Subcutaneous abdominal adipose tissue (tissue), 5 donors: ENCODE data around the gene SMIM22.
"Not testable (repeated sequence)": the region's sequence is repeated elsewhere in the genome, so short reads cannot be mapped to it uniquely, and the experiment has no call there.

Experiments used
- H3K27ac ChIP-seq: one replicate; pipeline ENCODE4 v1.7.0; 2013; ENCODE audit warnings: low read depth, mild to moderate bottlenecking, inconsistent platforms, low read length, moderate library complexity
- H3K27me3 ChIP-seq, 5 donors: one replicate each; pipeline ENCODE4 v1.7.0; 2013; ENCODE audit warnings: low read length in 5 of 5, inconsistent platforms in 1 of 5; ENCODE audit not compliant: control insufficient read depth in 5 of 5, insufficient read depth in 4 of 5
- H3K36me3 ChIP-seq, 5 donors: one replicate each; pipeline ENCODE4 v1.7.0; 2013; ENCODE audit warnings: low read length in 5 of 5; ENCODE audit not compliant: control insufficient read depth in 5 of 5, insufficient read depth in 5 of 5
- H3K4me1 ChIP-seq, 5 donors: one replicate each; pipeline ENCODE4 v1.7.0; 2013; ENCODE audit warnings: low read length in 5 of 5, mild to moderate bottlenecking in 3 of 5, moderate library complexity in 1 of 5; ENCODE audit not compliant: control insufficient read depth in 5 of 5, insufficient read depth in 5 of 5
- H3K4me3 ChIP-seq, 5 donors: one replicate each; pipeline ENCODE4 v1.7.0; 2013; ENCODE audit warnings: low read length in 5 of 5, low read depth in 1 of 5
- H3K9ac ChIP-seq, 5 donors: one replicate each; pipeline ENCODE4 v1.7.0; 2013; ENCODE audit warnings: low read length in 5 of 5, mild to moderate bottlenecking in 4 of 5, moderate library complexity in 3 of 5
- H3K9me3 ChIP-seq, 5 donors: one replicate each; pipeline ENCODE4 v1.7.0; 2013; ENCODE audit warnings: low read length in 5 of 5; ENCODE audit not compliant: control insufficient read depth in 5 of 5
- donor health status: healthy.
- donor health status: healthy.
- donor health status: healthy.
- donor health status: healthy.
- donor health status: healthy.

SMIM22 gene

DNA sequence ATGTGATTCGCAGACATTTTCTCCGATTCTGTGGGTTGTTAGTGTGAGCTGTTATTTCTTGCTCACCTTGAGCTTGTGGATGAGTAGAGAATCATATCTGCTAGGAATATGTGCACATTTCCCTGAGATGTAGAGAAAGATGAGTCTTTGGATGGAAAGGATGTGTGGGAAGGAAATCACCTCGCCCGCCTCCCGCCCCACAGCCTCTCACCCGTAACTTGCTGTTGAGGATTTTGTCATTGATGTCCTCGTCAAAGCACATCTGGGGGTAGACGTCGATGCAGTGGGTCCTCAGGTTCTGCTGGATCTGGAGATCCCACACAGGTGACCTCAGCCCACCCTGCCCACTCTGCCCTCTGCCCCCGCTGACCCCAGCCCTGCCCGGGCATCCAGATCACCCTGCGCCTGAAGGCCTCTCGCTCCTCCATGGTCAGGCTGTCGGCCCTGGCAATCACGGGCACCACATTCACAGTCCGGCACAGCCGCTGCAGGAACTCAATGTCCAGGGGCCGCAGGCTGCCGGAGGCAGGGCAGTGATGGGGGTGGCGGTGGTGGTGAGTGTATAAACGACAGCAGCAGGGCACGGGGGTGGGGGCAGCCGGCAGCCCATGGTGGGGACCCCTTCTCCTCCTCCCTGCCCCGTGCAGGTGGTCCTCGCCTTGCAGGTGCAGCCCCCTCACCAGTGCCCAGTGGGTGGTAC is 11.8 kb upstream of the SMIM22 start:
- H3K27me3 ChIP-seq, result peaks cover 0 to 2% (median 0%) of the 10 kb centered on the region in 5 donors
- H3K36me3 ChIP-seq, result no peaks in the 10 kb centered on the region

DNA sequence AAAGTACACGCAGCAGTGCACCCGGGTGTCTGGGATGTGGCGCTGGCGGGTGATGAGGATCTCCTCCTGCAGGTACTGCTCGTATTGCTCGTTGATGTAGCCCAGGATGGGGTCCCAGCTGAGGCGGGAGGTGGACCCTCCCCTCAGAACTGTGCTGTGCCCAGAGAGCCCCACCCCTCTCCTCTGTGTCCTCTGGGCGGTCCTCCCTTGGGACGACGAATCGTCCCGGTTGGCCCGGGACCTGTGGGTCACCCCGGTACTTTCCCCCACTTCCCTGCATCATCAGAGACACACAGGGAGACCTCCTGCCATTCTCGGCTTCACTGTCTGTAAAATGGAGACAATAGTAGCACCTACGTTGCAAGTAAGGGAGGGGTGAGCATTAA is 11.2 kb upstream of the SMIM22 start:
- H3K9me3 ChIP-seq, result no peaks in the 10 kb centered on the region
- H3K9ac ChIP-seq, result no peak overlapping the region
- no peak overlapping the region for H3K4me3 ChIP-seq
- no peak overlapping the region for H3K27ac ChIP-seq
- H3K4me1 ChIP-seq, result no peaks in the 10 kb centered on the region
- peaks cover 0 to 2% (median 0%) of the 10 kb centered on the region in 5 donors for H3K27me3 ChIP-seq
- H3K36me3 ChIP-seq, result no peaks in the 10 kb centered on the region

More for the DNA sequence above, 11.8 kb upstream of the SMIM22 start:
- Histone ChIP-seq H3K4me1 (no peaks in the 10 kb centered on the region), H3K9me3 (no peaks in the 10 kb centered on the region), H3K27ac (no peak overlapping the region), H3K4me3 (no peak overlapping the region), H3K9ac (no peak overlapping the region)

DNA sequence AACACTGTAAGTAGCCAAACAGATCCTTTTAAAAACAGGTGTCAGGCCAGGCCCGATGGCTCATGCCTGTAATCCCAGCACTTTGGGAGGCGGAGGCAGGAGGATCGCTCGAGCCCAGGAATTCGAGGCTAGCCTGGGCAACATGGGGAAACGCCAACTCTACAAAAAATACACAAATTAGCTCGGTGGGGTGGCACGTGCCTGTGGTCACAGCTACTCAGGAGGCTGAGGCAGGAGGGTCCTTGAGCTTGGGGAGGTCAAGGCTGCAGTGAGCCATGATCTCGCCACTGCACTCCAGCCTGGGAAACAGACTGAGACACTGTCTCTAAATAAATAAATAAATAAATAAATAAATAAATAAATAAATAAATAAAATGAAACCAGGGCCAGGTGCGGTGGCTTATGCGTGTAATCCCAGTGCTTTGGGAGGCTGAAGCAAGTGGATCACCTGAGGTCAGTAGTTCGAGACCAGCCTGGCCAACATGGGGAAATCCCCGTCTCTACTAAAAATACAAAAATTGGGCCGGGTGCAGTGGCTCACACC is 10.7 kb upstream of the SMIM22 start:
- H3K4me3 ChIP-seq, H3K36me3 ChIP-seq, H3K4me1 ChIP-seq, H3K9me3 ChIP-seq, H3K9ac ChIP-seq, H3K27ac ChIP-seq, H3K27me3 ChIP-seq: not testable (repeated sequence)

DNA sequence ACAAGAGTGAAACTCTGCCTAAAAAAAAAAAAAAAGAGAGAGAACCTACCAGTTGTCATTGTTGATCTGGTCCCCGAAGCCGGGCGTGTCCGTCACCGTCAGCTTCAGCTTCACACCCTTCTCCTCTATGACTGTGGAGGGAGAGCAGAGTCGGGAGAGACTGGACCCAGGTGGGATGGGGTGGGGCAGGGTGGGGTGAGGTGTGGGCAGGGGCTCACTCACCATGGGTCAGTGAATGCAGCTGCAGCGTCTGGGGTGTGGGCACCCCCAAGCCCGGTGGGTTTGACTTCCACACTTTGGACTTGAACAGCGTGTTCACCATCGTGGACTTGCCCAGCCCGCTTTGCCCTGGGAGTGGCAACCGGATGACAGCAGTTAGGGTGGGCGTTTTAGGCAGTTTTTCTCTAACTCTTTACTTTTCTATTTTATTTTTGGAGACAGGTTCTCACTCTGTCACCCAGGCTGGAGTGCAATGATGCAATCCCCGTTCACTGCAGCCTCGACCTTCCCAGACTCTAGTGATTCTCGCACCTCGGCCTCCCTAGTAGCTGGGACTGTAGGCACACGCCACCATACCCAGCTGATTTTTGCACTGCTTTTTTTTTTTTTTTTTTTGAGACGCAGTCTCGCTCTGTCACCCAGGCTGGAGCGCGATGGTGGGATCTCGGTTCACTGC is 9.3 kb upstream of the SMIM22 start:
- Histone ChIP-seq H3K27ac (no peak overlapping the region), H3K9me3 (no peaks in the 10 kb centered on the region), H3K4me3 (no peak overlapping the region), H3K27me3 (peaks cover 0 to 2% (median 0%) of the 10 kb centered on the region in 5 donors), H3K36me3 (no peaks in the 10 kb centered on the region), H3K4me1 (no peaks in the 10 kb centered on the region), H3K9ac (no peak overlapping the region)

DNA sequence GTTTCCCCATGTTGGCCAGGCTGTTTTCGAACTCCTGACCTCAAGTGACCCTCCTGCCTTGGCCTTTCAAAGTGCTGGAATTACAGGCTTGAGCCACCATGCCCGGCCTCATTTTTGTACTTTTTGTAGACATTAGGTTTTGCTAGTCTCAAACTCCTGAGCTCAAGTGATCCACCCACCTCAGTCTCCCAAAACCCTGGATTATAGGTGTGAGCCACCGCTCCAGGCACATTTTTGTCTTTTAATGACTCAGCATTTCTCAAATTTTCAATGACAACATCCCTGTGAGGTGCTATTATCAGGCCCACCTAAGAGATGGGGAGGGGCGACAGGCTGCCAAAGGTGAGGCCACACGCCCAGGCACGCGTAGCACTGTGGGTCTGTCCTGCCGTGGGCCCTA is 8.1 kb upstream of the SMIM22 start:
- H3K4me1 ChIP-seq, result no peaks in the 10 kb centered on the region
- H3K4me3 ChIP-seq, result no peak overlapping the region
- H3K27me3 ChIP-seq, result peaks cover 0 to 2% (median 0%) of the 10 kb centered on the region in 5 donors
- H3K36me3 ChIP-seq, result no peaks in the 10 kb centered on the region
- no peak overlapping the region for H3K9ac ChIP-seq
- no peak overlapping the region for H3K27ac ChIP-seq
- no peaks in the 10 kb centered on the region for H3K9me3 ChIP-seq

DNA sequence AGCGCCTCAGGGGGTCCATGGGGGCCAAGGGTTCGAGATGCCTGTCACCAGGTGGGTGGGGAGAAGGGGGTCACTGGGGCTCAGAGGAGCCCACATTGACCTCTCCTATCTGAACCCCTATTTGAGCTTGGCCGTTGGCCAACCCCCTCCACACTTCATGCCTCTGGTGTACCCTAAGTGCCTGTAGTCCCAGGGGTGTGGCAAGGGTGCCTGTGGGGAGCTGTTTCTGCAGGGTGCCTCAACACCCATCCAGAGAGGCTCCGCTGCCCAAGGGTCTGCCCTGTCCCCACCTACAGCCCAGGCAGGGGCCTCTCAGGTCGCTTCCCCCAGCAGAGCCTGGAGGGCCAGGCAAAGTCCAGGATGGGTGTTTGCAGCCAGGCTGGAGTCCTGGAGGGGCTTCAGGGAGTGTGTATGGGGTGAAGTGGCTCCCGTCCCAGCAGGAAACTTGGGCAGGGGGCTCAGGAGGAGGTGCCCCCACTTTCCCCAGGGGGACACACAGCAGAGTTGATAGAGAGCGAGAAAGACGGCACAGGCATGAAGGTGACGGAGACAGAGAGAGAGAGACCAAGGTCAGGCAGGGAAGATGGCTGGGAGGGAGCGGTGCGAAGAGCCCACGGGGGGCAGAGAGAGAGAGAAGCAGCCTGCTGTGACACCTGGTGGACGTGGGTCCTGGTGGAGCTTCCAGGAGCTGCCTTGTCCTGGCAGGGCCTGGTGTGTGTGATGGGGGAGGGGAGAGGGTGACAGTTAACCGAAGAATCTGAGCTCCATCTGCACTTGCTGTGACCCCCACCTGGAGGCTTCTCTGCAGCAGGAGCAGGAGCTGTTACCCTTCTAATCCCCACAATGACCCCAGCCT is 7.3 kb upstream of the SMIM22 start, which contains the start of gene SEPTIN12:
Gene SEPTIN12, minus strand, starts transcription at position 719 of the 856 bp plus-strand sequence. Its CDS starts 700 bp downstream, at position 19.
- H3K36me3 ChIP-seq, result no peaks in the 10 kb centered on the region
- H3K27ac ChIP-seq, result no peak within 1 kb of the TSS
- H3K27me3 ChIP-seq, result peaks cover 0 to 2% (median 0%) of the 10 kb centered on the region in 5 donors
- no peaks in the 10 kb centered on the region for H3K9me3 ChIP-seq
- H3K4me3 ChIP-seq, result no peak within 1 kb of the TSS
- H3K9ac ChIP-seq, result no peak within 1 kb of the TSS
- no peaks in the 10 kb centered on the region for H3K4me1 ChIP-seq

DNA sequence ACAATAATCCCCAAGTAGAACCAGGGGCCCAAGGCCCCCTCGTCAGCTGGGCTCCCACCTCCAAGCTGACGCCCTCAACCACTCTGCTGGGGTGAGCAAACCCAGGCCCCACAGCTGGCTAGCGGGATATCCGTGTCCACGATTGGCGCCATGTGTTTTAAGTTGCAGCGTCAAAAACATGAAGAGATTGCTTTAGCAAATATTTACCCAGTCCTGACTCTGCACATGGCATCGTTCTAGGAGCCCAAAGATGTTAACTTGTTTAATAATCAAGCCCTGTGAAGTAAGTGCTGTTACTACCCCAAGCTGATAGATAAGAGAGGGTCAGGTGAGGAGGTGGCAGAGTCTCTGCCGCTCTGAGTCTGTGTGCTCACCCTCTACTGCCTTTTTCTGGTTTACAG is 6.7 kb upstream of the SMIM22 start:
- no peak overlapping the region for H3K27ac ChIP-seq

DNA sequence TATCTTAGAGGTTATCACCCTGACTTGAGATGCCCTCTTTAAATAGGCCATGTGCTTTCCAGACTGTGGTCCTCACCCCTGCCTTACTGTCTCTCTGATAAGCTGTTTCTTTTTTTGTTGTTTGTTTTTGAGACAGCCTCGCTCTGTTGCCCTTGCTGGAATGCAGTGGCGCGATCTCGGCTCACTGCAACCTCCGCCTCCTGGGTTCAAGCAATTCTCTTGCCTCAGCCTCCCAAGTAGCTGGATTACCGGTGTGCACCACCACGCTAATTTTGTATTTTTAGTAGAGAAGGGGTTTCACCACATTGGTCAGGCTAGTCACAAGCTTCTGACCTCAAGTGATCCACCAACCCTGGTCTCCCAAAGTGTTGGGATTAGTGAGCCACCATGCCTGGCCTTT is 6.3 kb upstream of the SMIM22 start:
- H3K4me1 ChIP-seq, result no peaks in the 10 kb centered on the region
- no peaks in the 10 kb centered on the region for H3K9me3 ChIP-seq
- no peak overlapping the region for H3K27ac ChIP-seq
- H3K9ac ChIP-seq, result no peak overlapping the region
- no peaks in the 10 kb centered on the region for H3K36me3 ChIP-seq
- no peak overlapping the region for H3K4me3 ChIP-seq
- H3K27me3 ChIP-seq, result peaks cover 0 to 2% (median 0%) of the 10 kb centered on the region in 5 donors

More for the DNA sequence above, 6.7 kb upstream of the SMIM22 start:
- Histone ChIP-seq H3K36me3 (no peaks in the 10 kb centered on the region), H3K4me3 (no peak overlapping the region), H3K4me1 (no peaks in the 10 kb centered on the region), H3K9me3 (no peaks in the 10 kb centered on the region), H3K9ac (no peak overlapping the region), H3K27me3 (peaks cover 0 to 2% (median 0%) of the 10 kb centered on the region in 5 donors)

DNA sequence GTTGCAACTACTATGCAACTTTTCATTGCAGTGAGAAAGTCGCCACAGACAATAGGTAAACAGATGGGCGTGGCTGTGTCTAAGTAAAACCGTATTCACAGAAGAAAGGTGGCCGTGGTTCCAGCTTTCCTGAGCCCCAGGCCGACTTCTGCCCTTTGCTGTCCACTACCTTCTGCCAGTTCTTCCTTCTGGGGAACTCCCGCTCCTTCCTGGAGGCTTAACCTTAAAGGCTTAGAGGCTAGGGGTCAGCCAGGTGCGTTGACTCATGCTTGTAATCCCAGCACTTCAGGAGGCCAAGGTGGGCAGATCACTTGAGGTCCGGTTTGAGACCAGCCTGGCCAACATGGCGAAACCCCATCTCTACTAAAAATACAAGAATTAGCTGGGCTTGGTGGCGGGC is 4.9 kb upstream of the SMIM22 start:
- Histone ChIP-seq H3K27ac (no peak overlapping the region), H3K4me3 (no peak overlapping the region), H3K27me3 (peaks cover 0 to 2% (median 0%) of the 10 kb centered on the region in 5 donors), H3K9ac (no peak overlapping the region), H3K4me1 (no peaks in the 10 kb centered on the region), H3K9me3 (no peaks in the 10 kb centered on the region), H3K36me3 (no peaks in the 10 kb centered on the region)
